Lung (tissue), 12 donors: Measurements from ENCODE around the gene MUC4. TPM values are rescaled to one million over a fixed set of nuclear protein-coding genes. Genes with fewer than 3 reads are reported as not detected.

Source experiments
- ATAC-seq: fragments of 200-7000 bp; cut with Tn5 transposase; one replicate; pipeline ENCODE4 v1.9.1; 2020; ENCODE audit warnings: moderate number of reproducible peaks; ENCODE audit not compliant: insufficient read depth, low FRiP score
- DNase-seq, 3 donors: peaks; one replicate each; pipeline ENCODE4 v3.0.0-alpha.2; 2013 to 2017
- H3K27ac ChIP-seq, 2 donors: one replicate each; pipeline ENCODE4 v1.5.1; 2013; ENCODE audit warnings: mild to moderate bottlenecking in 2 of 2, moderate library complexity in 2 of 2, control low read depth in 1 of 2, inconsistent platforms in 1 of 2, low read depth in 1 of 2, low read length in 1 of 2
- H3K27me3 ChIP-seq, 3 donors: one replicate each; pipeline ENCODE4 v1.5.1; 2013; ENCODE audit warnings: low read length in 2 of 3; ENCODE audit not compliant: control insufficient read depth in 3 of 3, insufficient read depth in 3 of 3
- H3K36me3 ChIP-seq, 4 donors: one replicate each; pipeline ENCODE4 v1.5.1; 2013; ENCODE audit warnings: low read length in 4 of 4, mild to moderate bottlenecking in 1 of 4, moderate library complexity in 1 of 4; ENCODE audit not compliant: control insufficient read depth in 4 of 4, insufficient read depth in 4 of 4
- H3K4me1 ChIP-seq, 5 donors: one replicate each; pipeline ENCODE4 v1.5.1; 2013; ENCODE audit warnings: low read length in 5 of 5, mild to moderate bottlenecking in 2 of 5, moderate library complexity in 1 of 5; ENCODE audit not compliant: control insufficient read depth in 5 of 5, insufficient read depth in 5 of 5
- H3K4me3 ChIP-seq: one replicate; pipeline ENCODE4 v1.5.1; 2013; ENCODE audit warnings: mild to moderate bottlenecking, control low read depth, moderate library complexity
- H3K9ac ChIP-seq, 2 donors: one replicate each; pipeline ENCODE4 v1.5.1; 2013; ENCODE audit warnings: low read length in 2 of 2, control low read depth in 1 of 2; ENCODE audit not compliant: insufficient read depth in 1 of 2
- H3K9me3 ChIP-seq, 4 donors: one replicate each; pipeline ENCODE4 v1.5.1; 2013; ENCODE audit warnings: low read length in 3 of 4, mild to moderate bottlenecking in 1 of 4, moderate library complexity in 1 of 4; ENCODE audit not compliant: control insufficient read depth in 4 of 4, insufficient read depth in 3 of 4
- WGBS, 2 donors: extraction: QIAGEN DNeasy Blood & Tissue Kit; methylation state at CpG; one replicate each; pipeline ENCODE4 v1.1.7; 2013; 5-methylcytosine and 5-hydroxymethylcytosine counted together
- polyA plus RNA-seq, 2 donors: library from polyadenylated mRNA; stranded (reverse); fragments of 200-250 nt; gene quantifications; one replicate each; pipeline ENCODE4 v1.2.1, GENCODE V29; 2013
- total RNA-seq, 2 donors: library from RNA; depleted of rRNA in 1 of 2; stranded (reverse); fragments of >200 nt in 1 of 2; gene quantifications; one replicate each; pipeline ENCODE4 v1.2.1, GENCODE V29; 2014 to 2021
- TF ChIP-seq, protein P1 (sequence below): IDR thresholded peaks from 2 replicates; pipeline ENCODE4 v1.5.1; 2012; ENCODE audit warnings: mild to moderate bottlenecking; ENCODE audit errors: control extremely low read depth, extremely low read depth
- donor health status: control.
- donor health status: control.
- donor health status: Bipolar disorder and iron deficiency.
- donor health status: healthy.
- donor health status: DM: yes; HTN: yes; CAD: no.

MUC4 gene
- total and polyA plus RNA-seq, 4 donors: 10.0 to 56.0 (median 21.9) TPM

DNA sequence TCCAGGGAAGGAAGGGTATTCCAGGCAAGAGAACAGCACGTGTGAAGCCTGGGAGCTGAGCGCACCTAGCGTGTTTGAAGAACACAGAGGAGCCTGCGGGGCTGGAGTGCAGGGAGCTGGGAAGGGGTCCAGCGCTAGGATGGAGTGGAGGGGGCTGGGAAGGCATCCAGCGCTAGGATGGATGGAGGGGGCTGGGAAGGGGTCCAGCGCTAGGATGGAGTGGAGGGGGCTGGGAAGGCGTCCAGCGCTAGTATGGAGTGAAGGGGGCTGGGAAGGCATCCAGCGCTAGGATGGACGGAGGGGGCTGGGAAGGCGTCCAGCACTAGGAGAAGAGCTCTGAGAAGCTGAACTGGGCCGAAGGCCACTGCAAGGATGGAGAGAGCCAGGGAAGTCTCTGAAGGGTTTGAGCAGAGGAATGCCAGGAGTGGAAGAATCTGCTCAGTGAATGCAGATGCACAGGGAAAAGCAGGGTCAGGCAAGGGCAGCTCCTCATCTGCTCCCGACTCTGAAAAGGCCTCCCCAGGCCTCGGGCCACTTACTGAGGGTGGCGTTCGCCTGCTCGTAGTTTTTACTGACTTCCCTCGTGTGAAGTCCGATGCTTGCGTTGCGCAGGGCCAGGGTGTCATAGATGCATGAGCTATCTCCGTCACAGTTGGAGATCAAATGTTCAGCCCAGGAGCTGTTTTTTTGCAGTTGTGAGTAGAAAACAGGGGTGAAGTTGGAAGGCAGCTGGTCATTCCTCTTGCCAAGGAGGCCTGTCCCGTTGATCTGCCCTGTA is 51.2 kb downstream of the MUC4 start:
- Histone ChIP-seq H3K4me3 (no peak overlapping the region), H3K9ac (no peak overlapping the region), H3K27ac (peak overlapping the region in 1 of 2 donors; percentile 68), H3K9me3 (no peaks in the 10 kb centered on the region), H3K36me3 (no peaks in the 10 kb centered on the region), H3K27me3 (peaks cover 0 to 10% (median 0%) of the 10 kb centered on the region in 3 donors), H3K4me1 (peaks cover 0 to 15% (median 0%) of the 10 kb centered on the region in 5 donors)
- TF ChIP-seq, protein P1, sequence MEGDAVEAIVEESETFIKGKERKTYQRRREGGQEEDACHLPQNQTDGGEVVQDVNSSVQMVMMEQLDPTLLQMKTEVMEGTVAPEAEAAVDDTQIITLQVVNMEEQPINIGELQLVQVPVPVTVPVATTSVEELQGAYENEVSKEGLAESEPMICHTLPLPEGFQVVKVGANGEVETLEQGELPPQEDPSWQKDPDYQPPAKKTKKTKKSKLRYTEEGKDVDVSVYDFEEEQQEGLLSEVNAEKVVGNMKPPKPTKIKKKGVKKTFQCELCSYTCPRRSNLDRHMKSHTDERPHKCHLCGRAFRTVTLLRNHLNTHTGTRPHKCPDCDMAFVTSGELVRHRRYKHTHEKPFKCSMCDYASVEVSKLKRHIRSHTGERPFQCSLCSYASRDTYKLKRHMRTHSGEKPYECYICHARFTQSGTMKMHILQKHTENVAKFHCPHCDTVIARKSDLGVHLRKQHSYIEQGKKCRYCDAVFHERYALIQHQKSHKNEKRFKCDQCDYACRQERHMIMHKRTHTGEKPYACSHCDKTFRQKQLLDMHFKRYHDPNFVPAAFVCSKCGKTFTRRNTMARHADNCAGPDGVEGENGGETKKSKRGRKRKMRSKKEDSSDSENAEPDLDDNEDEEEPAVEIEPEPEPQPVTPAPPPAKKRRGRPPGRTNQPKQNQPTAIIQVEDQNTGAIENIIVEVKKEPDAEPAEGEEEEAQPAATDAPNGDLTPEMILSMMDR: no peak
- DNase-seq (peak; percentile 84 to 93 (median 91)), ATAC-seq (peak; percentile 19)
- WGBS, 2 donors: 52 to 77% methylated on average over 23 to 24 of the region's 24 CpGs

DNA sequence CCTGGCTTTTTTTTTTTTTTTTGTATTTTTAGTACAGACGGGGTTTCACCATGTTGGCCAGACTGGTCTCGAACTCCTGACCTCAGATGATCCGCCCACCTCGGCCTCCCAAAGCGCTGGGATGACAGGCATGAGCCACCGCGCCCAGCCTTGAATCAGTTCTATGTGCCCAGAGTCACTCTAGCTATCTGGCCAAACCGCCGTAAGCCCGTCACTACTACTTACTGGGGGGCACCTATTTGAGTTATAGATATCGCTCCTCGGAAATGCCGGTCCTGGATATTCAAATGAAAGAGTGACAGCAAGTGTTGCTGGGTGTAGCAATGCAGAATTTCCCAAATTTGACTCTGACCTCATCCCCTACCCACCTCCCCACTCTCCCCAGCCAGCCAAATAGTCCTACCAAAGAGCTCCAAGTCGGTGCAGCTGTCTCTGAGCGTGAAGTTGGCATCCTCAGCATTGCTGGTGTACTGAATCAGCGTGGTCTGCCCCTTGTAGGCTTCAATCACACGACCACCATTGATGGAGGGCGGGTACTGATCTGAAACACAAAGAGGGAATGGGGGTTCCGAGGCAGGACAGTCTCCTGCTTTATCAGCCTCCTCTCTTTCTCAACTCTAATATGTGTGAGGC is 52.9 kb downstream of the MUC4 start:
- Histone ChIP-seq H3K9ac (no peak overlapping the region), H3K4me3 (no peak overlapping the region), H3K27ac (no peak overlapping the region), H3K27me3 (peaks cover 0 to 10% (median 0%) of the 10 kb centered on the region in 3 donors), H3K36me3 (no peaks in the 10 kb centered on the region), H3K9me3 (no peaks in the 10 kb centered on the region), H3K4me1 (peaks cover 0 to 16% (median 0%) of the 10 kb centered on the region in 5 donors)
- ATAC-seq (no peak), DNase-seq (no peak)
- TF ChIP-seq, protein P1: no peak
- WGBS, 2 donors: 83 to 86% methylated on average over 19 of the region's 19 CpGs

DNA sequence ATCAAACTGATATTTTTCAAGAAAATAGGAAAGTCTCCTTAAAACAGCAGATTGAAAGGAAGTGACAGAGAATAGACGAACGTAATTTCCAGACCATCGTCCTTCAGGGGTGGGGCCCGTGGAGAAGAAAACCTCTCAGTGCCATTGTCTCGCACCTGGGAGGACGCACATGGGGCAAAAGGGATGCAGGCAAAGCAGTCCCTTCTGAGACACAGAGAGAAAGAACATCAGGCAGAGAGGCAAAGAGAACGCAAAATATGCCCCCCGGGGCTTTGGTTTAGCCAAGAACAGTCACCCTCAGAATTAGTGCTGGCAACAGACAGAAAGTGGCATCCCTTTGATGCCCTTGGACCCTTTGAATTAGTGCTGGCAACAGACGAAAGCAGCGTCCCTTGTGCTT is 53.9 kb downstream of the MUC4 start:
- 57 to 70% methylated on average over 10 of the region's 10 CpGs for WGBS, 2 donors
- Histone ChIP-seq H3K36me3 (no peaks in the 10 kb centered on the region), H3K9ac (no peak overlapping the region), H3K4me3 (no peak overlapping the region), H3K9me3 (no peaks in the 10 kb centered on the region), H3K4me1 (peaks cover 0 to 16% (median 0%) of the 10 kb centered on the region in 5 donors), H3K27ac (no peak overlapping the region), H3K27me3 (peaks cover 0 to 2% (median 0%) of the 10 kb centered on the region in 3 donors)
- ATAC-seq: no peak
- TF ChIP-seq, protein P1: no peak
- no peak for DNase-seq
